ENCODE data around the gene GTF2H4. TPM values are rescaled to one million over a fixed set of nuclear protein-coding genes. Genes with fewer than 3 reads are reported as not detected.

Gene GTF2H4
- total and polyA plus RNA-seq, 2 of the 8 experiments (the other 6 are each of a cell fraction or from before 2014, with no cell fraction given): 42.3 to 53.4 TPM

DNA sequence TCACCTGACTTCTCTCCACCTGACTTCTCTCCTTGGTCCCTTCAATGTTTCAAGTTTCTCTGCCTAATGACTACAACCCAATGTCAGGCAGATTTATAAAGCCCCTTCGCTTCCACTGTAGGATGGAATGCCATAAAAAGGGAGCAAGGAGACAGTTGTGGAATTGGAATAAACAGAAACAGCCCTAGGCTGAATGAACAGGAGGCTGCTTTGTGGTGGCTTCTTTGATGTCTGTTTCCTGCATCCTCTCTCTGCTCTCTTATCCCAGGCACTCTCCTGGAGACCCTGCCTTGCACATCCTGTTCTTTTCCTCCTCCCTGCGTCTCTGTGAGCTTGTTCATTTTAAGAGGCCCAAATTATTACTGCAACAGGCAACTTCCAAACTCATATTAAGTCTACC is 49.7 kb downstream of the GTF2H4 start:
- no peak overlapping the region for H3K4ac ChIP-seq (replicated peaks; ENCODE audit: insufficient read length, low read depth, low read length)
- peaks cover 3 to 4% (median 4%) of the 10 kb centered on the region in 4 experiments; a peak in 4 of 7 replicates for H3K4me1 ChIP-seq (replicated peaks in 1 of 4; ENCODE audit: control insufficient read depth in 3 of 4, insufficient read depth in 4 of 4, low read length in 3 of 4)
- no peak overlapping the region for H3K23ac ChIP-seq (ENCODE audit: insufficient read length)
- H3K4me2 ChIP-seq (ENCODE audit: insufficient read depth in 1 of 2, low read depth in 2 of 2, low read length in 2 of 2): no peak overlapping the region
- no peak overlapping the region for H3K27ac ChIP-seq (ENCODE audit: low read depth, low read length)
- peaks cover 0 to 12% (median 9%) of the 10 kb centered on the region in 4 experiments; a peak in 5 of 7 replicates for H3K27me3 ChIP-seq (replicated peaks in 1 of 4; ENCODE audit: control insufficient read depth in 3 of 4, extremely low read depth in 1 of 4, insufficient read depth in 3 of 4, low read length in 3 of 4)
- no peaks in the 10 kb centered on the region for H3K79me2 ChIP-seq (ENCODE audit: control insufficient read depth in 1 of 2, insufficient read depth in 2 of 2, low read length in 2 of 2)
- peaks cover 6% of the 10 kb centered on the region; the same call in 1 of the 2 replicates for H3K23me2 ChIP-seq (ENCODE audit: low read depth, low read length)
- H2BK120ac ChIP-seq (replicated peaks; ENCODE audit: low read depth, low read length): no peak overlapping the region
- no peak overlapping the region for H4K5ac ChIP-seq (ENCODE audit: insufficient read length, low read depth, low read length)
- H3K36me3 ChIP-seq (ENCODE audit: control insufficient read depth in 2 of 4, insufficient read depth in 4 of 4, low read length in 3 of 4): no peaks in the 10 kb centered on the region
- TF ChIP-seq, protein P1, sequence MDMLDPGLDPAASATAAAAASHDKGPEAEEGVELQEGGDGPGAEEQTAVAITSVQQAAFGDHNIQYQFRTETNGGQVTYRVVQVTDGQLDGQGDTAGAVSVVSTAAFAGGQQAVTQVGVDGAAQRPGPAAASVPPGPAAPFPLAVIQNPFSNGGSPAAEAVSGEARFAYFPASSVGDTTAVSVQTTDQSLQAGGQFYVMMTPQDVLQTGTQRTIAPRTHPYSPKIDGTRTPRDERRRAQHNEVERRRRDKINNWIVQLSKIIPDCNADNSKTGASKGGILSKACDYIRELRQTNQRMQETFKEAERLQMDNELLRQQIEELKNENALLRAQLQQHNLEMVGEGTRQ (IDR thresholded peaks at IDR 0.05; ENCODE audit: low read length): no peak
- TF ChIP-seq, protein P2, sequence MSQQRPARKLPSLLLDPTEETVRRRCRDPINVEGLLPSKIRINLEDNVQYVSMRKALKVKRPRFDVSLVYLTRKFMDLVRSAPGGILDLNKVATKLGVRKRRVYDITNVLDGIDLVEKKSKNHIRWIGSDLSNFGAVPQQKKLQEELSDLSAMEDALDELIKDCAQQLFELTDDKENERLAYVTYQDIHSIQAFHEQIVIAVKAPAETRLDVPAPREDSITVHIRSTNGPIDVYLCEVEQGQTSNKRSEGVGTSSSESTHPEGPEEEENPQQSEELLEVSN (IDR thresholded peaks at IDR 0.05): no peak
- TF ChIP-seq ASH2L (IDR thresholded peaks at IDR 0.05; ENCODE audit: low read length) (no peak), EP300 (IDR thresholded peaks at IDR 0.05; ENCODE audit: borderline replicate concordance in 1 of 2, low read depth in 2 of 2, low read length in 2 of 2) (no peak), SIN3A (conservative IDR thresholded peaks at IDR 0.05 in 1 of 2, IDR thresholded peaks at IDR 0.05 in 1 of 2; ENCODE audit: low read depth in 1 of 2, low read length in 2 of 2) (no peak), GTF2F1 (IDR thresholded peaks at IDR 0.05; ENCODE audit: borderline replicate concordance, low read depth, low read length) (no peak), SIX5 (IDR thresholded peaks at IDR 0.05; ENCODE audit: low read depth, low read length) (no peak), SP4 (IDR thresholded peaks at IDR 0.05; ENCODE audit: low read length) (no peak), CEBPB (IDR thresholded peaks at IDR 0.05; ENCODE audit: low read depth, low read length) (no peak), TEAD4 (IDR thresholded peaks at IDR 0.05; ENCODE audit: low read depth, low read length) (no peak), RBBP5 (IDR thresholded peaks at IDR 0.05; ENCODE audit: borderline replicate concordance, low read depth, low read length) (no peak), BCL11A (IDR thresholded peaks at IDR 0.05; ENCODE audit: low read depth in 2 of 2, low read length in 2 of 2) (no peak)
- H3K18ac ChIP-seq (ENCODE audit: extremely low read depth, low read length): no peak overlapping the region
- no peak overlapping the region for H2AFZ ChIP-seq (ENCODE audit: low read length)
- H4K20me1 ChIP-seq (replicated peaks in 1 of 2; ENCODE audit: control insufficient read depth in 1 of 2, insufficient read depth in 2 of 2, low read length in 2 of 2): no peaks in the 10 kb centered on the region
- ChIA-PET CTCF (ENCODE audit: partially characterized antibody) (interaction anchor here (0.8 to 2.6 kb wide), 5 partner anchors 15 to 239 kb away, joined by 3 to 9 read pairs (median 3); no protein-coding TSS in a partner anchor), POLR2A (ENCODE audit: partially characterized antibody) (no interaction called here)
- no peak overlapping the region for H2BK20ac ChIP-seq (ENCODE audit: low read length)
- H3K9me3 ChIP-seq (ENCODE audit: insufficient read depth in 2 of 2, low read depth in 1 of 2, low read length in 1 of 2): no peaks in the 10 kb centered on the region
- no peak overlapping the region for H2BK15ac ChIP-seq (ENCODE audit: low read length)
- no peak overlapping the region for H3K14ac ChIP-seq (ENCODE audit: insufficient read length)
- FAIRE-seq (no peak), DNase-seq (ENCODE audit: low read depth in 1 of 2, low spot score in 2 of 2) (no peak)
- no peak overlapping the region for H4K91ac ChIP-seq (replicated peaks; ENCODE audit: insufficient read length, low read length)
- no peak overlapping the region for H2BK12ac ChIP-seq (ENCODE audit: low read depth, low read length)
- no peak overlapping the region for H3K4me3 ChIP-seq (ENCODE audit: extremely low read depth in 1 of 4, insufficient read depth in 2 of 4, low read depth in 3 of 4, low read length in 4 of 4)
- H2AK5ac ChIP-seq (ENCODE audit: low read depth, low read length): no peak overlapping the region
- H2BK5ac ChIP-seq (ENCODE audit: low read depth, low read length): no peak overlapping the region
- H3K79me1 ChIP-seq (ENCODE audit: low read depth, low read length): no peaks in the 10 kb centered on the region
- WGBS, 2 experiments (ENCODE audit: extremely low coverage in 1 of 2, insufficient coverage in 1 of 2, insufficient read length in 1 of 2, insufficient replicate concordance in 2 of 2, low coverage in 1 of 2, low lambda C conversion rate in 2 of 2, missing lambda C conversion rate in 1 of 2): 80% methylated on average over 2 of the region's 2 CpGs; no CpG with 5 or more reads in 1 of the 2 experiments
- H3K56ac ChIP-seq (replicated peaks; ENCODE audit: insufficient read length, low read depth, low read length): no peak overlapping the region
- no peak overlapping the region for H3K9ac ChIP-seq (replicated peaks in 1 of 4; ENCODE audit: extremely low read depth in 1 of 4, low read depth in 3 of 4, low read length in 3 of 4)
- H4K8ac ChIP-seq (ENCODE audit: extremely low read depth, insufficient read depth, low read length): no peak overlapping the region

Data from H1 (cell line).